Smooth muscle cell (in vitro differentiated cells): Measurements from ENCODE around the gene ALDOB. TPM values are rescaled to one million over a fixed set of nuclear protein-coding genes. Genes with fewer than 3 reads are reported as not detected.
"Not testable (repeated sequence)": the region's sequence is repeated elsewhere in the genome, so short reads cannot be mapped to it uniquely, and the experiment has no call there.

Experiments
- DNase-seq: peaks from one replicate; lab custom pipeline; 2025; ENCODE audit not compliant: unreplicated experiment; lab: John Stamatoyannopoulos, UW
- H2AFZ ChIP-seq: fragments of 200-600 bp; sonication (generic); 2 replicates; pipeline ENCODE4 v1.6.0; 2016; ENCODE audit warnings: antibody characterized with exemption, low read depth, mild to moderate bottlenecking
- H3F3A ChIP-seq: fragments of 200-600 bp; sonication (generic); 2 replicates; pipeline ENCODE4 v1.6.0; 2017; ENCODE audit warnings: antibody characterized with exemption, low read depth
- H3K27ac ChIP-seq: fragments of 200-600 bp; sonication (generic); 2 replicates; pipeline ENCODE4 v1.5.1; 2016; ENCODE audit warnings: low read depth, mild to moderate bottlenecking
- H3K27me3 ChIP-seq: fragments of 200-600 bp; sonication (generic); 2 replicates; pipeline ENCODE4 v1.6.1; 2016; ENCODE audit warnings: low read depth, mild to moderate bottlenecking
- H3K36me3 ChIP-seq: fragments of 200-600 bp; sonication (generic); 2 replicates; pipeline ENCODE4 v1.5.1; 2016; ENCODE audit warnings: low read depth
- H3K4me1 ChIP-seq: fragments of 200-600 bp; sonication (generic); 2 replicates; pipeline ENCODE4 v1.5.1; 2016; ENCODE audit warnings: low read depth
- H3K4me2 ChIP-seq: fragments of 200-600 bp; sonication (generic); 2 replicates; pipeline ENCODE4 v1.6.0; 2016; ENCODE audit warnings: mild to moderate bottlenecking
- H3K4me3 ChIP-seq: fragments of 200-600 bp; sonication (generic); 2 replicates; pipeline ENCODE4 v1.5.1; 2016; ENCODE audit warnings: mild to moderate bottlenecking
- H3K79me2 ChIP-seq: fragments of 200-600 bp; sonication (generic); 2 replicates; pipeline ENCODE4 v1.6.0; 2016; ENCODE audit warnings: low read depth, mild to moderate bottlenecking
- H3K9ac ChIP-seq: fragments of 200-600 bp; sonication (generic); 2 replicates; pipeline ENCODE4 v1.6.0; 2016; ENCODE audit warnings: low read depth
- H3K9me3 ChIP-seq: fragments of 200-600 bp; sonication (generic); replicated peaks from 2 replicates; pipeline ENCODE4 v1.5.1; 2016; ENCODE audit warnings: low read depth
- H4K20me1 ChIP-seq: fragments of 200-600 bp; sonication (generic); 2 replicates; pipeline ENCODE4 v1.6.0; 2016; ENCODE audit warnings: low read depth
- CTCF ChIP-seq: fragments of 200-600 bp; sonication (generic); IDR thresholded peaks from 2 replicates; pipeline ENCODE4 v1.5.1; 2017; ENCODE audit warnings: borderline replicate concordance, mild to moderate bottlenecking, antibody characterized with exemption; ENCODE audit not compliant: insufficient read depth, poor library complexity, severe bottlenecking
- WGBS: methylation state at CpG from one replicate; pipeline ENCODE4 v1.1.7; 2016; ENCODE audit warnings: low lambda C conversion rate; 5-methylcytosine and 5-hydroxymethylcytosine counted together
- polyA plus RNA-seq: library from polyadenylated mRNA; unstranded; fragments of >200 nt; fragmentation: Nextera tagmentation; extraction: Ambion mirVana; gene quantifications from 2 replicates; pipeline ENCODE4 v1.2.1, GENCODE V29; 2016
- total RNA-seq: library from RNA; depleted of rRNA; stranded (reverse); fragments of >200 nt; gene quantifications from 2 replicates; pipeline ENCODE4 v1.2.3, GENCODE V29; 2014

The ALDOB gene
- total and polyA plus RNA-seq, 2 experiments from 2014 or later = not detected

- H4K20me1 ChIP-seq = peaks cover 25% of the 10 kb centered on the region
- 97% methylated on average over 1 of the region's 1 CpG for whole genome bisulfite sequencing
Measured at GRCh38 chr9:101394687-101395086, 40.9 kb downstream of the ALDOB start.

GRCh38 chr9:101393135-101393534, 42.4 kb downstream of the ALDOB start:
- DNase-seq = no peak
- Histone ChIP-seq H3K4me3 (no peak overlapping the region), H3K79me2 (peaks cover 71% of the 10 kb centered on the region), H3K9me3 (no peaks in the 10 kb centered on the region), H4K20me1 (peaks cover 25% of the 10 kb centered on the region), H3K27me3 (no peaks in the 10 kb centered on the region), H3K4me1 (peaks cover 5% of the 10 kb centered on the region), H3K9ac (no peak overlapping the region), H3F3A (no peaks in the 10 kb centered on the region), H3K4me2 (no peak overlapping the region), H2AFZ (no peak overlapping the region), H3K27ac (no peak overlapping the region), H3K36me3 (peaks cover 23% of the 10 kb centered on the region)
- WGBS = 99% methylated on average over 3 of the region's 3 CpGs
- no peak for TF ChIP-seq CTCF

More at GRCh38 chr9:101394687-101395086, 40.9 kb downstream of the ALDOB start:
- H3K4me1 ChIP-seq = peaks cover 8% of the 10 kb centered on the region
- H3K4me3 ChIP-seq = no peak overlapping the region
- no peak overlapping the region for H3K27ac ChIP-seq
- no peak overlapping the region for H2AFZ ChIP-seq
- H3F3A ChIP-seq = no peaks in the 10 kb centered on the region
- H3K36me3 ChIP-seq = peaks cover 19% of the 10 kb centered on the region
- H3K4me2 ChIP-seq = no peak overlapping the region
- no peak for DNase-seq
- no peak overlapping the region for H3K9ac ChIP-seq
- H3K9me3 ChIP-seq = no peaks in the 10 kb centered on the region
- no peaks in the 10 kb centered on the region for H3K27me3 ChIP-seq
- H3K79me2 ChIP-seq = peaks cover 81% of the 10 kb centered on the region
- no peak for TF ChIP-seq CTCF

- TF ChIP-seq CTCF = peak; percentile 14
- Histone ChIP-seq H3K4me1 (no peaks in the 10 kb centered on the region), H3K36me3 (peaks cover 16% of the 10 kb centered on the region), H4K20me1 (peaks cover 25% of the 10 kb centered on the region), H3K79me2 (peaks cover 25% of the 10 kb centered on the region), H3K9me3 (peaks cover 8% of the 10 kb centered on the region), H3F3A (no peaks in the 10 kb centered on the region), H3K4me2 (no peak overlapping the region), H3K27me3 (no peaks in the 10 kb centered on the region), H3K4me3 (no peak overlapping the region), H3K9ac (no peak overlapping the region), H2AFZ (no peak overlapping the region), H3K27ac (no peak overlapping the region)
- 95% methylated on average over 2 of the region's 2 CpGs for WGBS
- DNase-seq = no peak
Measured at GRCh38 chr9:101388507-101388993, 47.0 kb downstream of the ALDOB start.

- Histone ChIP-seq H2AFZ (no peak overlapping the region), H3K4me1 (no peaks in the 10 kb centered on the region), H3K79me2 (peaks cover 20% of the 10 kb centered on the region), H4K20me1 (peaks cover 22% of the 10 kb centered on the region), H3K36me3 (peaks cover 16% of the 10 kb centered on the region), H3K27me3 (no peaks in the 10 kb centered on the region), H3K27ac (no peak overlapping the region), H3K9me3 (peaks cover 8% of the 10 kb centered on the region), H3K4me2 (no peak overlapping the region), H3F3A (no peaks in the 10 kb centered on the region), H3K9ac (no peak overlapping the region), H3K4me3 (no peak overlapping the region)
- TF ChIP-seq CTCF = peak; percentile 43
- DNase-seq = no peak
- WGBS = 71% methylated on average over 6 of the region's 6 CpGs
Measured at GRCh38 chr9:101387871-101388506, 47.6 kb downstream of the ALDOB start.

- H3K36me3 ChIP-seq, H3K9ac ChIP-seq, H3K4me3 ChIP-seq, H3K4me2 ChIP-seq, DNase-seq, H3K27ac ChIP-seq, H3F3A ChIP-seq, H4K20me1 ChIP-seq, H3K27me3 ChIP-seq, H3K9me3 ChIP-seq, H3K4me1 ChIP-seq, H2AFZ ChIP-seq, H3K79me2 ChIP-seq: not testable (repeated sequence)
- 97% methylated on average over 11 of the region's 11 CpGs for WGBS
Measured at GRCh38 chr9:101384873-101385536, 50.6 kb downstream of the ALDOB start, which contains the start of gene BAAT. Gene BAAT (minus strand): TSS chr9:101385006. CDS start chr9:101371404, 13,602 bp downstream.
